GM12878 (cell line): ENCODE data around the gene EXOC4. TPM values are rescaled to one million over a fixed set of nuclear protein-coding genes. Genes with fewer than 3 reads are reported as not detected.

Source experiments
- ATAC-seq: fragments of 200-7000 bp; cut with Tn5 transposase; 3 replicates; pipeline ENCODE4 v1.9.1; 2020; ENCODE audit warnings: mild to moderate bottlenecking, moderate library complexity
- BruUV-seq: library from RNA; stranded (reverse); fragments of 400-500 nt; replicated peaks from 2 replicates; lab custom pipeline; 2021; lab: Mats Ljungman, UMichigan
- CTCF ChIA-PET: fragments of 300-600 bp; sonication (Branson Sonifier 250); formaldehyde crosslinking; extraction: SDS; loops from one replicate; lab custom pipeline; 2021; ENCODE audit warnings: inconsistent platforms; lab: Yijun Ruan, JAX
- POLR2A ChIA-PET: fragments of 350-600 bp; formaldehyde crosslinking; extraction: SDS; loops from one replicate; lab custom pipeline; 2021; ENCODE audit warnings: inconsistent platforms; lab: Charles Lee
- RAD21 ChIA-PET: fragments of 300-600 bp; sonication (Branson Sonifier 250); formaldehyde crosslinking; loops from one replicate; lab custom pipeline; 2023; ENCODE audit warnings: antibody characterized with exemption; ENCODE audit not compliant: unreplicated experiment; lab: Charles Lee
- SMC1A ChIA-PET: fragments of 300-600 bp; sonication (Branson Sonifier 250); formaldehyde crosslinking; loops from one replicate; lab custom pipeline; 2023; ENCODE audit not compliant: unreplicated experiment, uncharacterized antibody; lab: Charles Lee
- DNase-seq: peaks from one replicate; pipeline ENCODE4 v3.0.0-alpha.2; 2011; ENCODE audit warnings: low read depth, low spot score
- FAIRE-seq: peaks from 3 replicates; lab custom pipeline; 2011; peaks lifted over from hg19 to GRCh38; lab: Jason Lieb, UNC
- H2AFZ ChIP-seq: 2 replicates; pipeline ENCODE4 v1.6.0; 2011; ENCODE audit warnings: low read depth, low read length, control low read depth; ENCODE audit not compliant: control insufficient read depth
- H3K27ac ChIP-seq: 2 replicates; pipeline ENCODE4 v1.5.1; 2011; ENCODE audit warnings: control low read depth; ENCODE audit not compliant: control insufficient read depth, insufficient read depth
- H3K27me3 ChIP-seq, 2 experiments: replicated peaks in 1 of 2; 2 replicates each; pipeline versions ENCODE4 v1.6.0 to v1.6.1; 2011; ENCODE audit warnings: low read length in 1 of 2; ENCODE audit not compliant: control insufficient read depth in 2 of 2, insufficient read depth in 2 of 2
- H3K36me3 ChIP-seq, 2 experiments: 2 replicates each; pipeline ENCODE4 v1.5.1; 2011; ENCODE audit warnings: low read length in 1 of 2; ENCODE audit not compliant: control insufficient read depth in 2 of 2, insufficient read depth in 2 of 2
- H3K4me1 ChIP-seq: 2 replicates; pipeline ENCODE4 v1.6.1; 2011; ENCODE audit warnings: mild to moderate bottlenecking, low read length, moderate library complexity, mixed read lengths; ENCODE audit not compliant: control insufficient read depth, insufficient read depth
- H3K4me2 ChIP-seq: 2 replicates; pipeline ENCODE4 v1.6.0; 2011; ENCODE audit warnings: control low read depth; ENCODE audit not compliant: control insufficient read depth, insufficient read depth
- H3K4me3 ChIP-seq: fragments of 200-600 bp; sonication (generic); 2 replicates; pipeline ENCODE4 v1.5.1; 2016
- H3K79me2 ChIP-seq: 2 replicates; pipeline ENCODE4 v1.6.0; 2011; ENCODE audit warnings: low read length; ENCODE audit not compliant: control insufficient read depth, insufficient read depth
- H3K9ac ChIP-seq: 2 replicates; pipeline ENCODE4 v1.8.0; 2011; ENCODE audit warnings: low read length, control low read depth, mixed read lengths; ENCODE audit not compliant: control insufficient read depth, insufficient read depth
- H3K9me3 ChIP-seq: replicated peaks from 3 replicates; pipeline ENCODE4 v1.5.1; 2011; ENCODE audit warnings: mild to moderate bottlenecking, low read length; ENCODE audit not compliant: control insufficient read depth, insufficient read depth
- H4K20me1 ChIP-seq: 2 replicates; pipeline ENCODE4 v1.6.0; 2011; ENCODE audit not compliant: control insufficient read depth, insufficient read depth
- ASH2L ChIP-seq: fragments of 300-600, 200-600 bp; sonication (generic); IDR thresholded peaks from 2 replicates; pipeline ENCODE4 v1.6.1; 2017; ENCODE audit warnings: low read depth, mild to moderate bottlenecking, borderline replicate concordance
- ATF3 ChIP-seq: IDR thresholded peaks from 2 replicates; pipeline ENCODE4 v1.6.1; 2011; ENCODE audit warnings: low read depth, mild to moderate bottlenecking, low read length, moderate library complexity, borderline replicate concordance; ENCODE audit errors: extremely low read depth
- CBX3 ChIP-seq: fragments of 200-600 bp; sonication (generic); IDR thresholded peaks from 2 replicates; pipeline ENCODE4 v1.6.1; 2016; ENCODE audit warnings: low read depth, borderline replicate concordance
- CREB1 ChIP-seq: IDR thresholded peaks from 2 replicates; pipeline ENCODE4 v1.6.1; 2012; ENCODE audit warnings: low read depth, mild to moderate bottlenecking, inconsistent platforms
- ELK1 ChIP-seq: IDR thresholded peaks from 2 replicates; pipeline ENCODE4 v1.6.1; 2012; ENCODE audit warnings: low read depth, low read length, improper control_type of control experiment
- EP300 ChIP-seq, 2 experiments: fragments of 150-350 bp in 1 of 2; IDR thresholded peaks; 2 replicates each; pipeline ENCODE4 v1.6.1; 2011 to 2012; ENCODE audit warnings: low read depth in 2 of 2, low read length in 2 of 2, borderline replicate concordance in 1 of 2, improper control_type of control experiment in 1 of 2, inconsistent platforms in 1 of 2; ENCODE audit not compliant: control insufficient read depth in 1 of 2
- MAX ChIP-seq: IDR thresholded peaks from 2 replicates; pipeline ENCODE4 v1.6.1; 2012; ENCODE audit warnings: low read depth, low read length, improper control_type of control experiment
- MLLT1 ChIP-seq: fragments of 450-650 bp; IDR thresholded peaks from 2 replicates; pipeline ENCODE4 v1.6.1; 2016; ENCODE audit warnings: mild to moderate bottlenecking
- PBX3 ChIP-seq: IDR thresholded peaks from 2 replicates; pipeline ENCODE4 v1.6.1; 2011; ENCODE audit warnings: mild to moderate bottlenecking, low read depth, low read length, moderate library complexity; ENCODE audit not compliant: insufficient replicate concordance
- RAD51 ChIP-seq: fragments of 450-650 bp; IDR thresholded peaks from 2 replicates; pipeline ENCODE4 v1.6.1; 2016; ENCODE audit warnings: moderate library complexity, mild to moderate bottlenecking, inconsistent platforms
- RFX5 ChIP-seq: IDR thresholded peaks from 2 replicates; pipeline ENCODE4 v1.6.1; 2011; ENCODE audit warnings: low read depth, low read length, improper control_type of control experiment
- SIX5 ChIP-seq: IDR thresholded peaks from 2 replicates; pipeline ENCODE4 v1.6.1; 2011; ENCODE audit warnings: mild to moderate bottlenecking, low read depth, low read length, moderate library complexity; ENCODE audit not compliant: severe bottlenecking
- STAT1 ChIP-seq: fragments of 450-650 bp; conservative IDR thresholded peaks from 2 replicates; pipeline ENCODE4 v1.6.1; 2014; ENCODE audit warnings: antibody characterized with exemption, mild to moderate bottlenecking
- TBL1XR1 ChIP-seq: IDR thresholded peaks from 2 replicates; pipeline ENCODE4 v1.6.1; 2012; ENCODE audit warnings: low read depth, low read length, improper control_type of control experiment
- ZNF24 ChIP-seq: fragments of 450-650 bp; IDR thresholded peaks from 2 replicates; pipeline ENCODE4 v1.6.1; 2017; ENCODE audit warnings: antibody characterized with exemption, mild to moderate bottlenecking
- ZSCAN29 ChIP-seq: fragments of 450-650 bp; IDR thresholded peaks from 2 replicates; pipeline ENCODE4 v1.6.1; 2017; ENCODE audit warnings: mild to moderate bottlenecking, moderate library complexity
- WGBS: methylation state at CpG from one replicate; pipeline ENCODE4 v1.1.6; 2016; ENCODE audit warnings: low lambda C conversion rate; ENCODE audit not compliant: insufficient replicate concordance, insufficient coverage; ENCODE audit errors: missing lambda C conversion rate; 5-methylcytosine and 5-hydroxymethylcytosine counted together
- in situ Hi-C: fragments of 300-500 bp; cut with MboI; formaldehyde crosslinking; loops from 9 replicates; pipeline ENCODE4 v1.14.3; 2018; ENCODE audit warnings: mixed read lengths
- intact Hi-C: fragments of 100-400 bp; cut with micrococcal nuclease; formaldehyde crosslinking; loops from one replicate; pipeline ENCODE4 v1.14.2; 2022; ENCODE audit not compliant: unreplicated experiment
- polyA plus RNA-seq, 11 experiments: library from polyadenylated mRNA; depleted of rRNA in 4 of 11; unstranded in 6 of 11; stranded (reverse) in 5 of 11; fragments of >200 nt; fragmentation: Nextera tagmentation in 4 of 11; fragmentation: Illumina TruSeq in 1 of 11; extraction: Ambion mirVana in 4 of 11; extraction: Trizol in 1 of 11; gene quantifications; 1 replicate in 1 of 11; 2 replicates in 10 of 11; pipeline versions ENCODE4 v1.2.1 to v1.2.3, GENCODE V29; 2011 to 2016; ENCODE audit warnings: inconsistent platforms in 2 of 11, missing spikeins in 2 of 11, low read depth in 1 of 11
- total RNA-seq, 4 experiments: library from RNA; depleted of rRNA in 3 of 4; stranded (reverse); fragments of >200 nt in 3 of 4; fragmentation: Illumina TruSeq in 1 of 4; extraction: Trizol in 1 of 4; gene quantifications; 2 replicates each; pipeline versions ENCODE4 v1.2.1 to v1.2.3, GENCODE V29; 2013 to 2021

EXOC4 gene
- total and polyA plus RNA-seq, 10 of the 15 experiments (the other 5 are each of a cell fraction or from before 2014, with no cell fraction given) = 13.2 to 44.5 (median 29.6) TPM

GRCh38 chr7:133509822-133510221, 256.9 kb downstream of the EXOC4 start:
- Histone ChIP-seq H3K4me1 (no peaks in the 10 kb centered on the region), H3K27me3 (no peaks in the 10 kb centered on the region), H3K4me3 (no peak overlapping the region), H3K36me3 (no peaks in the 10 kb centered on the region), H3K9me3 (no peaks in the 10 kb centered on the region; the same call in 1 of the 3 replicates), H3K9ac (no peak overlapping the region), H3K4me2 (no peak overlapping the region), H3K79me2 (no peaks in the 10 kb centered on the region), H2AFZ (no peak overlapping the region), H3K27ac (no peak overlapping the region), H4K20me1 (no peaks in the 10 kb centered on the region)
- no peak for TF ChIP-seq RFX5
- no peak for TF ChIP-seq SIX5
- TF ChIP-seq ZSCAN29 = no peak
- no peak for TF ChIP-seq TBL1XR1
- no peak for TF ChIP-seq EP300 (IDR thresholded peaks at IDR 0.05; ENCODE audit: borderline replicate concordance in 1 of 2, control insufficient read depth in 1 of 2, low read depth in 2 of 2, low read length in 2 of 2)
- TF ChIP-seq ZNF24 = no peak
- no peak for TF ChIP-seq CREB1
- no peak for TF ChIP-seq RAD51
- no peak for TF ChIP-seq CBX3
- no peak for TF ChIP-seq PBX3
- TF ChIP-seq ASH2L = no peak
- TF ChIP-seq ATF3 = no peak
- TF ChIP-seq STAT1 = no peak
- TF ChIP-seq MLLT1 = no peak
- no peak for TF ChIP-seq ELK1
- TF ChIP-seq MAX = no peak
- in situ Hi-C loops = no loop called here
- WGBS = 96% methylated on average over 5 of the region's 5 CpGs
- ChIA-PET POLR2A (no interaction called here), RAD21 (no interaction called here), SMC1A (no interaction called here), CTCF (no interaction called here)
- DNase-seq (no peak), ATAC-seq (no peak), FAIRE-seq (no peak)
- intact Hi-C loops = no loop called here
- BruUV-seq = no TSS peak
